Epithelial cell of proximal tubule (primary cell): Measurements from ENCODE around the gene SNAP25. TPM values are rescaled to one million over a fixed set of nuclear protein-coding genes. Genes with fewer than 3 reads are reported as not detected.
A peak's percentile ranks its signal among the peaks of the same experiment; 100 is the strongest.

ENCODE experiments used
- DNase-seq: peaks from one replicate; pipeline ENCODE4 v3.0.0-alpha.2; 2011; ENCODE audit warnings: low read depth
- H3K4me3 ChIP-seq: 2 replicates; pipeline ENCODE4 v1.5.1; 2011; ENCODE audit warnings: low read depth, mild to moderate bottlenecking, low read length
- CTCF ChIP-seq: conservative IDR thresholded peaks from 2 replicates; pipeline ENCODE4 v1.5.1; 2012; ENCODE audit warnings: low read depth, mild to moderate bottlenecking, low read length
- total RNA-seq: library from RNA; depleted of rRNA; stranded (reverse); fragments of >200 nt; gene quantifications from 2 replicates; pipeline ENCODE4 v1.2.3, GENCODE V29; 2015

The SNAP25 gene
- 0.22 and 1.4 TPM in 2 replicates for total RNA-seq

GRCh38 chr20:10218536-10219451 lies at the start of gene SNAP25:
TSS of gene SNAP25 (plus strand) at chr20:10218830. CDS start at chr20:10275492, 56,662 bp downstream.
- no peak for DNase-seq
- no peak for TF ChIP-seq CTCF
- H3K4me3 ChIP-seq, result peak within 1 kb of the TSS; percentile 51

GRCh38 chr20:10169752-10170151 lies 48.9 kb upstream of the SNAP25 start:
- no peak for TF ChIP-seq CTCF
- H3K4me3 ChIP-seq, result no peak overlapping the region
- DNase-seq, result no peak

GRCh38 chr20:10170261-10170660 lies 48.4 kb upstream of the SNAP25 start:
- no peak for TF ChIP-seq CTCF
- no peak overlapping the region for H3K4me3 ChIP-seq
- no peak for DNase-seq

- no peak for TF ChIP-seq CTCF
- DNase-seq, result no peak
Measured at GRCh38 chr20:10171864-10172751, 46.5 kb upstream of the SNAP25 start.

GRCh38 chr20:10172998-10173655 lies 45.5 kb upstream of the SNAP25 start:
- no peak for DNase-seq
- no peak for TF ChIP-seq CTCF
- H3K4me3 ChIP-seq, result no peak overlapping the region

More at GRCh38 chr20:10171864-10172751, 46.5 kb upstream of the SNAP25 start:
- H3K4me3 ChIP-seq, result peak overlapping the region; percentile 46

- no peak for TF ChIP-seq CTCF
- no peak overlapping the region for H3K4me3 ChIP-seq
- DNase-seq, result no peak
Measured at GRCh38 chr20:10174400-10174799, 44.2 kb upstream of the SNAP25 start.
